AG04449 (cell line): ENCODE measurements around the gene MTURN.

ENCODE experiments used
- CTCF ChIA-PET: fragments of 350-600 bp; formaldehyde crosslinking; extraction: SDS; loops from one replicate; lab custom pipeline; 2021; ENCODE audit warnings: antibody characterized with exemption; lab: Yijun Ruan, JAX
- POLR2A ChIA-PET: fragments of 400-600, 350-600 bp; formaldehyde crosslinking; extraction: SDS; loops from one replicate; lab custom pipeline; 2020; ENCODE audit warnings: antibody characterized with exemption, inconsistent platforms; lab: Yijun Ruan, JAX
- DNase-seq: peaks from one replicate; pipeline ENCODE4 v3.0.0-alpha.2; 2010; ENCODE audit warnings: low read depth, low spot score
- H3K4me3 ChIP-seq: 2 replicates; pipeline ENCODE4 v1.5.1; 2011; ENCODE audit warnings: low read depth, mild to moderate bottlenecking, control low read depth, low read length
- CTCF ChIP-seq: IDR thresholded peaks from one replicate; pipeline ENCODE4 v1.5.1; 2011; ENCODE audit warnings: mild to moderate bottlenecking, moderate library complexity, low read length, control low read depth, inconsistent platforms; ENCODE audit not compliant: insufficient read depth; ENCODE audit errors: missing control alignments

Gene MTURN

GRCh38 chr7:30150711-30151110 is 15.9 kb downstream of the MTURN start:
- H3K4me3 ChIP-seq = no peak overlapping the region
- ChIA-PET CTCF (interaction anchor here (2.7 kb wide), 1 partner anchor 16 kb away, joined by 7 read pairs; no protein-coding TSS in a partner anchor), POLR2A (no interaction called here)
- DNase-seq = no peak
- no peak for TF ChIP-seq CTCF

- POLR2A ChIA-PET = interaction anchor here (1.3 kb wide), 1 partner anchor 20 kb away, joined by 3 read pairs; no protein-coding TSS in a partner anchor
- CTCF ChIA-PET = interaction anchor here (0.6 to 1.8 kb wide), 4 partner anchors 12 to 395 kb away, joined by 3 to 9 read pairs (median 3); no protein-coding TSS in a partner anchor
- DNase-seq = no peak
These were observed 19.4 kb downstream of the MTURN start for GRCh38 chr7:30154111-30154587.

GRCh38 chr7:30155481-30155880 is 20.7 kb downstream of the MTURN start:
- no peak overlapping the region for H3K4me3 ChIP-seq
- no peak for TF ChIP-seq CTCF
- POLR2A ChIA-PET = interaction anchor here (1.3 kb wide), 1 partner anchor 21 kb away, joined by 3 read pairs; no protein-coding TSS in a partner anchor
- CTCF ChIA-PET = interaction anchor here (1.0 to 1.8 kb wide), 4 partner anchors 9 to 18 kb away, joined by 3 to 9 read pairs (median 4); no protein-coding TSS in a partner anchor
- no peak for DNase-seq

More at GRCh38 chr7:30154111-30154587, 19.4 kb downstream of the MTURN start:
- H3K4me3 ChIP-seq = no peak overlapping the region
- no peak for TF ChIP-seq CTCF

- ChIA-PET CTCF (interaction anchor here (1.2 to 1.5 kb wide), 2 partner anchors 9 to 17 kb away, joined by 3 read pairs; no protein-coding TSS in a partner anchor), POLR2A (no interaction called here)
- H3K4me3 ChIP-seq = no peak overlapping the region
- no peak for TF ChIP-seq CTCF
- no peak for DNase-seq
These were observed 22.4 kb downstream of the MTURN start for GRCh38 chr7:30157204-30157603.

GRCh38 chr7:30159163-30159562 is 24.4 kb downstream of the MTURN start:
- CTCF ChIA-PET = interaction anchor here (1.1 to 3.3 kb wide), 3 partner anchors 12 to 254 kb away, joined by 4 to 10 read pairs (median 4); no protein-coding TSS in a partner anchor
- no peak for TF ChIP-seq CTCF
- POLR2A ChIA-PET = no interaction called here
- DNase-seq = no peak
- no peak overlapping the region for H3K4me3 ChIP-seq

- DNase-seq = no peak
- TF ChIP-seq CTCF = peak; percentile 44
- ChIA-PET POLR2A (no interaction called here), CTCF (interaction anchor here (1.0 to 3.3 kb wide), 6 partner anchors 9 to 404 kb away, joined by 3 to 10 read pairs (median 4); no protein-coding TSS in a partner anchor)
- no peak overlapping the region for H3K4me3 ChIP-seq
These were observed 24.9 kb downstream of the MTURN start for GRCh38 chr7:30159698-30160143.
